Measurements from ENCODE around the gene FGD2.

Gene FGD2

DNA sequence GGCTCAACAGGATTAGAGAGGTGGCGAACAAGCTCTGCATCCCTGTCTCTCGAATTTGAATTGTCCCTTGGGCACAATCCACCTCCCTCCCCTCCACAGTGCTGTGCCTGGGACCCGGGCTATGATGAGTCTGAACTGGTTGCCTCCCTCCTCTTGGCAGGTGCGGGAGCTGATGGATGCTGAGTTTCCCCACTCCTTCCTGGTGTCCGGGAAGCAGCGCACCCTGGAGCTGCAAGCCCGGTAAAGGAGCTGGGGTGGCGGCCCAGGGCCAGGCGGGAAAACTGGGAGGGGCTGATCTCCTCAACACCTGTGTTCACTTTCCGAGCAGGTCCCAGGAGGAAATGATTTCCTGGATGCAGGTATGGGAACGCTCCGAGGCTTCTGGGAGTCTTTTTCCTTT, 14.9 kb downstream of the FGD2 start:
- H3K9ac ChIP-seq (ENCODE audit: low read depth, low read length), result no peak overlapping the region
- no peaks in the 10 kb centered on the region for H3K27me3 ChIP-seq (ENCODE audit: insufficient read depth, low read length, poor library complexity)
- DNase-seq (no peak), ATAC-seq (ENCODE audit: insufficient read depth, low read depth) (no peak)
- no peak overlapping the region for H3K4me2 ChIP-seq (ENCODE audit: insufficient read depth, low read length)
- H3K4me3 ChIP-seq (ENCODE audit: low read depth in 1 of 2, low read length in 2 of 2), result no peak overlapping the region
- TF ChIP-seq, protein P1, sequence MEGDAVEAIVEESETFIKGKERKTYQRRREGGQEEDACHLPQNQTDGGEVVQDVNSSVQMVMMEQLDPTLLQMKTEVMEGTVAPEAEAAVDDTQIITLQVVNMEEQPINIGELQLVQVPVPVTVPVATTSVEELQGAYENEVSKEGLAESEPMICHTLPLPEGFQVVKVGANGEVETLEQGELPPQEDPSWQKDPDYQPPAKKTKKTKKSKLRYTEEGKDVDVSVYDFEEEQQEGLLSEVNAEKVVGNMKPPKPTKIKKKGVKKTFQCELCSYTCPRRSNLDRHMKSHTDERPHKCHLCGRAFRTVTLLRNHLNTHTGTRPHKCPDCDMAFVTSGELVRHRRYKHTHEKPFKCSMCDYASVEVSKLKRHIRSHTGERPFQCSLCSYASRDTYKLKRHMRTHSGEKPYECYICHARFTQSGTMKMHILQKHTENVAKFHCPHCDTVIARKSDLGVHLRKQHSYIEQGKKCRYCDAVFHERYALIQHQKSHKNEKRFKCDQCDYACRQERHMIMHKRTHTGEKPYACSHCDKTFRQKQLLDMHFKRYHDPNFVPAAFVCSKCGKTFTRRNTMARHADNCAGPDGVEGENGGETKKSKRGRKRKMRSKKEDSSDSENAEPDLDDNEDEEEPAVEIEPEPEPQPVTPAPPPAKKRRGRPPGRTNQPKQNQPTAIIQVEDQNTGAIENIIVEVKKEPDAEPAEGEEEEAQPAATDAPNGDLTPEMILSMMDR (IDR thresholded peaks at IDR 0.05; ENCODE audit: borderline replicate concordance, extremely low read depth, low read length, poor library complexity, severe bottlenecking), result no peak
- TF ChIP-seq EZH2 (IDR thresholded peaks at IDR 0.05; ENCODE audit: borderline replicate concordance, low read depth, low read length, severe bottlenecking), result no peak
- peaks cover 60% of the 10 kb centered on the region for H3K4me1 ChIP-seq (ENCODE audit: insufficient read depth, low read length)
- H3K79me2 ChIP-seq (ENCODE audit: insufficient read depth, low read length), result no peaks in the 10 kb centered on the region
- H3K9me3 ChIP-seq (ENCODE audit: insufficient read depth, low read length, severe bottlenecking), result no peaks in the 10 kb centered on the region
- H2AFZ ChIP-seq (ENCODE audit: low read depth, low read length), result no peak overlapping the region
- 0 out of 2 replicates have a peak overlapping the region, but pooled peaks have one; percentile 13 for H3K27ac ChIP-seq (ENCODE audit: low read length)
- H3K36me3 ChIP-seq (ENCODE audit: insufficient read depth, low read length), result no peaks in the 10 kb centered on the region
- no peaks in the 10 kb centered on the region for H4K20me1 ChIP-seq (ENCODE audit: insufficient read depth, low read length)

DNA sequence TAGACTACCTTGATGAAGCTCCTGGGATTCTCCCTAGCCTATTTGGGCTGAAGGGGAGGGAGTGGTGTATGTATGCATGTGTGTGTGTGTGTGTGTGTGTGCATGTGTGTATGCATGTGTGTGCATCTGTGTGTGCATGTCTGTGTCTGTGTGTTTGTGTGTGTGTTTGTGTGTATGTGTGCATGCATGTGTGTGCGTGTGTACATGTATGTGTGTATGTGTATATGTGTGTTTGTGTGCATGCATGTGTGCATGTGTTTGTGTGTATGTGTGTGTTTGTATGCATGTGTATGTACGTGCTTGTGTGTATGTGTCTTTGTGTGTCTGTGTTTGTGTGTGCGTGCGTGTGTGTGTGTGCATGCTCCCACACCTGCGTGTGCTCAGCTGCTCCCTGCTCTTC, 15.4 kb downstream of the FGD2 start:
- Histone ChIP-seq H2AFZ (ENCODE audit: low read depth, low read length) (no peak overlapping the region), H3K9me3 (ENCODE audit: insufficient read depth, low read length, severe bottlenecking) (no peaks in the 10 kb centered on the region), H3K36me3 (ENCODE audit: insufficient read depth, low read length) (no peaks in the 10 kb centered on the region), H3K9ac (ENCODE audit: low read depth, low read length) (no peak overlapping the region; the same call in 1 of the 2 replicates), H3K27ac (ENCODE audit: low read length) (peak overlapping the region; percentile 73), H3K4me2 (ENCODE audit: insufficient read depth, low read length) (no peak overlapping the region), H3K27me3 (ENCODE audit: insufficient read depth, low read length, poor library complexity) (no peaks in the 10 kb centered on the region), H4K20me1 (ENCODE audit: insufficient read depth, low read length) (no peaks in the 10 kb centered on the region), H3K79me2 (ENCODE audit: insufficient read depth, low read length) (no peaks in the 10 kb centered on the region), H3K4me3 (ENCODE audit: low read depth in 1 of 2, low read length in 2 of 2) (no peak overlapping the region), H3K4me1 (ENCODE audit: insufficient read depth, low read length) (peaks cover 61% of the 10 kb centered on the region)
- TF ChIP-seq, protein P1 (IDR thresholded peaks at IDR 0.05; ENCODE audit: borderline replicate concordance, extremely low read depth, low read length, poor library complexity, severe bottlenecking), result no peak
- no peak for TF ChIP-seq EZH2 (IDR thresholded peaks at IDR 0.05; ENCODE audit: borderline replicate concordance, low read depth, low read length, severe bottlenecking)
- DNase-seq, result no peak
- ATAC-seq (ENCODE audit: insufficient read depth, low read depth), result no peak

DNA sequence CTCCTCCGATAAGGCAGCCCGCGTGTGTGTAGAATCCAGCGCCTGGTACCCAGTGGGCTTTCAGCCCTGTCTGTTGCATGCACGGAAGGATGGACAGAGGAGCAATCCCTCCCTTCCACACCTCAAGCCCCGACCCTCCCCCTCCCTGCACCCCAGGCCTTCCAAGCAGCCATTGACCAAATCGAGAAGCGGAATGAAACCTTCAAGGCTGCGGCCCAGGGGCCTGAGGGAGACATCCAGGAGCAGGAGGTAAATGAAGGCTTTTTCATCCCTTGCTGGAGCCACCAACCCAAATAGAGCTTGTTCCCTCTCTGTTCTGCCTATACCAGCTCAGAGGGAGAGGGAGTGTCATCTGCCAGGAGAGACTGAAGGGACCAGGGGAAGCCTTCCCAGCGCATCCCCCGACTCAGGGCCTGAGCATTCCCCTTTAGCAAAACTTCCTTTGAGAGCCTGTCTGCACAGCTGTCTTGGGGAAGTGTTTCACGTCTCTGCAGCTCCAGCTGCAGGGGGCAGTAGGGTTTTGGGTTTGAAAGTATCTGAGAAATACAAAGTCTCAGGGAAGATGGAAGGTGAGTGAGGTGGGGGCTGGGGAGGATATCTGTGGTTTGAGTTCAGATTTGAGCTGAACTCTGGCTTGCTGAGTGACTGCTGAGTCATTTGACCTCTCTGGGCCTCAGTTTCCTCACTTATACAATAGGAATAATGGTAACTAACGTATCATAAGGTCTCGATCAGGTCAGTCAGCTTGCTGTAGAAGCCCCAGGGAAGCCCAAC, 16.1 kb downstream of the FGD2 start:
- Histone ChIP-seq H3K9ac (ENCODE audit: low read depth, low read length) (peak overlapping the region; percentile 28), H3K9me3 (ENCODE audit: insufficient read depth, low read length, severe bottlenecking) (no peaks in the 10 kb centered on the region), H3K36me3 (ENCODE audit: insufficient read depth, low read length) (no peaks in the 10 kb centered on the region), H2AFZ (ENCODE audit: low read depth, low read length) (peak overlapping the region; percentile 55), H3K79me2 (ENCODE audit: insufficient read depth, low read length) (no peaks in the 10 kb centered on the region), H3K27me3 (ENCODE audit: insufficient read depth, low read length, poor library complexity) (no peaks in the 10 kb centered on the region), H3K27ac (ENCODE audit: low read length) (peak overlapping the region; percentile 73), H3K4me3 (ENCODE audit: low read depth in 1 of 2, low read length in 2 of 2) (no peak overlapping the region), H3K4me2 (ENCODE audit: insufficient read depth, low read length) (0 out of 2 replicates have a peak overlapping the region, but pooled peaks have one; percentile 1), H4K20me1 (ENCODE audit: insufficient read depth, low read length) (no peaks in the 10 kb centered on the region), H3K4me1 (ENCODE audit: insufficient read depth, low read length) (peaks cover 69% of the 10 kb centered on the region)
- ATAC-seq (ENCODE audit: insufficient read depth, low read depth) (peak; percentile 66), DNase-seq (peak; percentile 93)
- TF ChIP-seq, protein P1 (IDR thresholded peaks at IDR 0.05; ENCODE audit: borderline replicate concordance, extremely low read depth, low read length, poor library complexity, severe bottlenecking), result peak; percentile 93
- TF ChIP-seq EZH2 (IDR thresholded peaks at IDR 0.05; ENCODE audit: borderline replicate concordance, low read depth, low read length, severe bottlenecking), result no peak

Data from DND-41 (cell line).